ENCODE data around the gene DHX35. TPM values are rescaled to one million over a fixed set of nuclear protein-coding genes. Genes with fewer than 3 reads are reported as not detected.
A peak's percentile ranks its signal among the peaks of the same experiment; 100 is the strongest.

The DHX35 gene
- total and polyA plus RNA-seq, 2 of the 8 experiments (the other 6 are each of a cell fraction or from before 2014, with no cell fraction given) = 21.9 to 27.7 TPM

DNA sequence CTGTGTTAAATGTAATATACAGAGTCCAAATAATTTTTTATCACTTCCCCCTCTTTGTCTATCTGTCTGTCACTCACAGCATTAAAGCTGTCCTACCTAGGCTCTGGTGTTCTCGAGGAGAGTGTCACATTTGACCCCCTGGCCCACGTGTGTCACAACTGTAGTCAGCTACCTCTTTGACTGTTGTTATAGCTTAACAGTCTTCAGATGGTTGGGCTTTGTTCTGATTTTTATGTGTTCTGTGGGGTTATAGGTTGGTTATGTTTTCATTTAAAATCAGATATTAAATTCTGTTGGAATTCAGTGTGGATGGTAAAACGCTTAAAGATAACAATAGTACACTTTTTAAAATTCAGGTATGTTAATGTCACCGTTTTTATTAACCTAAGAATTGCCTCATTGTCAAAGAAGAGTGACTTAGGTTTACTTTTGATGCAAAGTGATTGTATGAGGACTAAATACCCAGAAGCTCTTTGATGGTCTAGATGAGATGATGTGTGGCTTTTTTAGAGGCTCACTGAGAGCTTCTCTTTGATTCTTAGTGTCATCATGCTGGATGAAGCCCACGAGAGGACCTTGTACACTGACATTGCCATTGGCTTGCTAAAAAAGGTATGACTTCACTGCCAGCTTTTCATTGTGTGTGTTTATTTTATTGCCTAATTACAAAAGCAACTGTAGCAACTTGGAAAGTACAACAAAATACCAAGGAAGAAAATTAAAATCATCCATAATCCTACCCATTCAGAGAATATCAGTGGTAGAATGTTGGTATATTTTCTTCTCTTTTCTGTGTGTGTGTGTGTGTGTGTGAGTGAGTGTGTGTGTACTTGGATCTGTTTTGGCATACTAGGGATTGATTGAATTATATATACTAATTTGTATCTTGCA lies 29.9 kb downstream of the DHX35 start:
- H3K4me1 ChIP-seq (replicated peaks in 1 of 4; ENCODE audit: control insufficient read depth in 3 of 4, insufficient read depth in 4 of 4, low read length in 3 of 4) = peaks cover 0 to 3% (median 0%) of the 10 kb centered on the region in 4 experiments; a peak in 1 of 7 replicates
- 83% methylated on average over 5 of the region's 5 CpGs; no CpG with 5 or more reads in 1 of the 2 experiments for WGBS, 2 experiments (ENCODE audit: extremely low coverage in 1 of 2, insufficient coverage in 1 of 2, insufficient read length in 1 of 2, insufficient replicate concordance in 2 of 2, low coverage in 1 of 2, low lambda C conversion rate in 2 of 2, missing lambda C conversion rate in 1 of 2)
- POLR2A ChIA-PET (ENCODE audit: partially characterized antibody) = interaction anchor here (0.7 to 1.6 kb wide), 4 partner anchors 12 to 49 kb away, joined by 3 to 4 read pairs (median 4); partner anchors contain the start of gene DHX35

More for the DNA sequence above, 29.9 kb downstream of the DHX35 start:
- no peak for DNase-seq (ENCODE audit: low read depth in 1 of 2, low spot score in 2 of 2)
- Histone ChIP-seq H3K14ac (ENCODE audit: insufficient read length) (no peak overlapping the region), H3K18ac (ENCODE audit: extremely low read depth, low read length) (no peak overlapping the region), H3K36me3 (ENCODE audit: control insufficient read depth in 2 of 4, insufficient read depth in 4 of 4, low read length in 3 of 4) (peaks cover 0 to 34% (median 13%) of the 10 kb centered on the region in 4 experiments; a peak in 4 of 8 replicates), H2AFZ (ENCODE audit: low read length) (no peak overlapping the region), H3K79me2 (ENCODE audit: control insufficient read depth in 1 of 2, insufficient read depth in 2 of 2, low read length in 2 of 2) (no peaks in the 10 kb centered on the region), H4K91ac (replicated peaks; ENCODE audit: insufficient read length, low read length) (no peak overlapping the region), H3K27me3 (replicated peaks in 1 of 4; ENCODE audit: control insufficient read depth in 3 of 4, extremely low read depth in 1 of 4, insufficient read depth in 3 of 4, low read length in 3 of 4) (no peaks in the 10 kb centered on the region), H2BK15ac (ENCODE audit: low read length) (no peak overlapping the region), H4K5ac (ENCODE audit: insufficient read length, low read depth, low read length) (no peak overlapping the region), H3K27ac (ENCODE audit: low read depth, low read length) (no peak overlapping the region), H3K56ac (replicated peaks; ENCODE audit: insufficient read length, low read depth, low read length) (no peak overlapping the region), H2BK20ac (ENCODE audit: low read length) (no peak overlapping the region), H2BK120ac (replicated peaks; ENCODE audit: low read depth, low read length) (no peak overlapping the region), H3K4ac (replicated peaks; ENCODE audit: insufficient read length, low read depth, low read length) (no peak overlapping the region), H3K4me2 (ENCODE audit: insufficient read depth in 1 of 2, low read depth in 2 of 2, low read length in 2 of 2) (no peak overlapping the region), H3K9me3 (ENCODE audit: insufficient read depth in 2 of 2, low read depth in 1 of 2, low read length in 1 of 2) (no peaks in the 10 kb centered on the region), H3K23me2 (ENCODE audit: low read depth, low read length) (no peaks in the 10 kb centered on the region), H3K4me3 (ENCODE audit: extremely low read depth in 1 of 4, insufficient read depth in 2 of 4, low read depth in 3 of 4, low read length in 4 of 4) (no peak overlapping the region), H3K23ac (ENCODE audit: insufficient read length) (no peak overlapping the region), H3K79me1 (ENCODE audit: low read depth, low read length) (no peaks in the 10 kb centered on the region), H3K9ac (replicated peaks in 1 of 4; ENCODE audit: extremely low read depth in 1 of 4, low read depth in 3 of 4, low read length in 3 of 4) (no peak overlapping the region), H4K8ac (ENCODE audit: extremely low read depth, insufficient read depth, low read length) (no peak overlapping the region), H2BK12ac (ENCODE audit: low read depth, low read length) (no peak overlapping the region), H2BK5ac (ENCODE audit: low read depth, low read length) (no peak overlapping the region), H2AK5ac (ENCODE audit: low read depth, low read length) (no peak overlapping the region), H4K20me1 (replicated peaks in 1 of 2; ENCODE audit: control insufficient read depth in 1 of 2, insufficient read depth in 2 of 2, low read length in 2 of 2) (no peaks in the 10 kb centered on the region)
- TF ChIP-seq ZNF274 (IDR thresholded peaks at IDR 0.05; ENCODE audit: borderline replicate concordance, extremely low read depth, low read length) = no peak
- CTCF ChIA-PET (ENCODE audit: partially characterized antibody) = interaction anchor here (0.6 to 1.3 kb wide), 4 partner anchors 9 to 55 kb away, joined by 3 to 5 read pairs (median 4); no protein-coding TSS in a partner anchor
- FAIRE-seq = peak; percentile 48
